ENCODE measurements around the gene AAGAB. TPM values are rescaled to one million over a fixed set of nuclear protein-coding genes. Genes with fewer than 3 reads are reported as not detected.
"Not testable (repeated sequence)": the region's sequence is repeated elsewhere in the genome, so short reads cannot be mapped to it uniquely, and the experiment has no call there.

AAGAB gene
- polyA plus RNA-seq, 3 donors, result 50.4 to 65.8 (median 59.7) TPM

DNA sequence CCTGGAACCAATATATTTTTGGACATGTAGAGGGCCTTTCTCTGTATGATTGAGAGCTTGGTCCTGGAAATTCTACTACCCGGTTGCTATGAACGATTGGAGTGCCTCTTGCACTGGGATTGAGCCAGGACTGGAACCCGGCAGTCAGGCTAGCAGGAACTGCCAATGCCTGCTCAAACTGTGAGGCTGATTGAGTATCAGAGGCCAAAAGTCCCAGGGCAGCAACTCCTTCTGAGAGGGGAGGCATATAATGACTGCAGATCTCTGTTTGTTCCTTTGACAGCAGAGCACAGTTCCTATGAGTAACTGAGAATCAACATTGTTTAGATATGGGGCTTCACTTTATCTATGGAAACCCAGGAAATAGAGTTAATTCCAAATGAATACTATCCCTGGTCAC lies 13.0 kb upstream of the AAGAB start:
- no peak for DNase-seq (ENCODE audit: extremely low read depth in 1 of 11, low read depth in 9 of 11, low spot score in 4 of 11)

DNA sequence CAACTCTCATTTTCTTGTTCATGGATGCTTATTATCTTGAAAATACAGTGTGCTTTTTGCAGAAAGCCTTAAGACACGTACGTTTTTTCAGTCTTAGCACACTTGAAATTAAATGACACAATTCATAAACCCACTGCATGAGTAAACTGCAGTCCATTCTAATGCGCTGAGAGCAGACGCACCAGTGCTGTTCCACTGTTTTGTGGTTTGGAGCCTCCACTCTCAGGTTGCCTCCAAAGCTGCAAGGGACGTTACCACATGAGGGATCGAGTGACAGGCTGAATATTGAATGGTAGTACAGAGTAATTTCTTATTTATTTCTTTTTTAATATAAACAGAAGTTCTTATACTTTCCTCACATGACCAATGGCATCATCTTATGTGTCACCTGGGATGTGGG lies 12.4 kb upstream of the AAGAB start:
- DNase-seq (ENCODE audit: extremely low read depth in 1 of 11, low read depth in 9 of 11, low spot score in 4 of 11), result no peak

DNA sequence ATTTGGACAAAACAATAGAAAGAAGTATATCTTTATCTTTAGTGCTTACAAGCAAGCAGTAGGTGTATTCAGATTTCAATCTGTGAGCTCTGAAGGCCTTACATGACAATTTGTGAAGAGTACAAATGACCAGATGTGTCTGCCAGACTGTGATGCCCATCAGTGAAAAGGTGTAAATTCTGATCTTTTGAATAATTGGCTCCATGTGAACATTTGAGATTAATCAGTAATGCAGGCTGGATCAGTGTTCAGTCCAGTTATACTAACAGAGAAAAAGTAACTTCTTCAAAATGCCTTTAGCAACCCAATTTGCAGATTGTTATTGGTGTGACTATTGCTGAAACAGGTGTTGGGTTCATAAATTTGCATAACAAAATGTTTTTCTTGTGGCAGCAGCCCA lies 5.3 kb upstream of the AAGAB start:
- DNase-seq (ENCODE audit: extremely low read depth in 1 of 11, low read depth in 9 of 11, low spot score in 4 of 11), result no peak

DNA sequence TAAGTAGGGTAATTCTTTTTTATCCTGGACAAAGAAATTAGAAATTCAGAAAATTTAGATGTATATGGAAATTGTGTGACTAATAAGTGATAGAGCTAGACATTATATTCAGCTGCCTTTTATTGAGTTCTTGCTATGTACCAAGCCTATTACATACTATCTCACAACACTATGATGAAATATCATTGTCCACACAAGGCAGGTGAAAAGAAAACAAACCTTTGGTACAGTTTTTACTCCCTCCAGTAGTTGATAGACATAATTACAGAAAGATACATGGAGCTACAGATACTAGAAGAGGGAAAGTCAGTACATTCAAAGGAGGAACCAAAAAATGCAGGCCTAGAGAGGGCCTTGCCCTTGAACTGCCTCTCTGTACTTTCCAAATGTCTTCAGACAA lies 4.9 kb upstream of the AAGAB start:
- DNase-seq (ENCODE audit: extremely low read depth in 1 of 11, low read depth in 9 of 11, low spot score in 4 of 11), result no peak

DNA sequence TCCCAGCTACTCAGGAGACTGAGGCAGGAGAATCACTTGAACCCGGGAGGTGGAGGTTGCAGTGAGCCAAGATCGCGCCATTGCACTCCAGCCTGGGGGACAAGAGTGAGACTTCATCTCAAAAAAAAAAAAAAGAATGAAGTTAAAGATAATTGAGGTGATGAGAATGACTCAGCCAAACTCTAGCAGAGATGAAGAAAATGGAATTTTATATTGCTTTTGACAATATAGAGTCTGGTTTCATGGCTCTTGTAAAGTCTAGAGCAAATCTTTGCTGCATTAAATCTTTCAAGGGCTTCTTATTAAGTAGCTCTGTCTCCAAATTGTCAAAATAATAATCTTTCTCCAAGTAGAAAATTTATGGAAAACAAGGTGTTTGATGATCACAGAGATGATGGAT lies 4.0 kb upstream of the AAGAB start:
- not testable (repeated sequence) for DNase-seq (ENCODE audit: extremely low read depth in 1 of 11, low read depth in 9 of 11, low spot score in 4 of 11)

DNA sequence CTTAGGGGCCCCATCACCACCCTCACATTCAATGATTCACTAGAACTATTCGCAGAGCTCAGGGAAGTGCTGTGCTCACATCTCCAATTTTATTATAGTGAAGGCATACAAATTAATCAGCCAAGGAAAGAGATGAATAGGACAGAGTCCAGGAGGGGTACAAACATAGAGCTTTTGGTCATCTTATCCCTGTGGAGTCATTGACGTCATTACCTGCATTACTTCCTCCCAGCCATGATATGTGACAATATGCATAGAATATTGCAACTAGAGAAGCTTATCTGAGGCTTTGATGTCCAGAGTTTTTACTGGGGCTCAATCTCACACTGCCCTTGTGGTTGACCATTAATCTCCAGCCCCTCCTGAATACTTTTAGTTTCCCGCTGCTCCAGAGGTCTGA lies 1.6 kb upstream of the AAGAB start:
- no peak for DNase-seq (ENCODE audit: extremely low read depth in 1 of 11, low read depth in 9 of 11, low spot score in 4 of 11)

DNA sequence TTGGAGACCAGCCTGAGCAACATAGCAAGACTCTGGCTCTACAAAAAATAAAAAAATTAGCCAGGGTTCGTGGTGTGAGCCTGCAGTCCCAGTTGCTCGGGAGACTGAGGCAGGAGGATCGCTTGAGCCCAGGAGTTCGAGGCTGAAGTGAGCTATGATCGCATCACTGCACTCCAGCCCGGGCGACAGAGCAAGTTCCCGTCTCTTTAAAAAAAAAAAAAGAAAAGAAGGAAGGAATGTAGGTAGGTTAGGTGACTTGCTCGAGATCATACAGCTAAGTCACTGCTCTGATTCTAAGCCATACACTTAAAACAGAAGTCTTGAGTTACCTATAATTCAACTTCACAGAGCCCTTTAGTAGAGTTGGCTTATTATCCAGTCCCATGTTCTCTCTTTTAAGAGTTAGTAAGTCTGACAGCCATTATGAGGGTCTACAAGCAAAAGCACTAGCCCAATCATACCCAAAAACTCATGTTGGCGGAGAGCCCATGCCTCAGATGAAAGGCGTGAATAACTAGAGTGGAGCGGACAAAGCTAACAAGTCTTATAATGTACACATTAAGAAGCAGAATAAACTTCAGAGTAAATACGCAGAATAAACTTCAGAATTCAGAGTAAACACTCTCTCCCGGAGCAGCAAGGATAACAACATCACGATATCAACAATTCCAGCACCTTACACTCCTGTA lies 768 bp downstream of the AAGAB start:
- DNase-seq (ENCODE audit: extremely low read depth in 1 of 11, low read depth in 9 of 11, low spot score in 4 of 11), result peak in 3 of 11 donors; percentile 10 to 17 (median 12)

DNA sequence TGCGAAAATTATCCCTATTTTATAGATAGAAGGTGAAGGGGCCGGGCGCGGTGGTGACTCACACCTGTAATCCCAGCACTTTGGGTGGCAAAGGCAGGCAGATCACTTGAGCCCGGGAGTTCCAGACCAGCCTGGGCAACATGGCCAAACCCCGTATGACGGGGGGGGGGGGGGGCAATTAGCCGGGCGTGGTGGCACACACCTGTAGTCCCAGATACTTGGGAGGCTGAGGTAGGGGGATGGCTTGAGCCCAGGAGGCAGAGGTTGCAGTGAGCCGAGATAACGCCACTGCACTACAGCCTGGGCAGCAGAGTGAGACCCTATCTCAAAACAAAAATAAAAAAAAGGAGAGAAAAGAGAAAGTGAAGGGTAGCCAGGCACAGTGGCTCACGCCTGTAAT lies 1.4 kb downstream of the AAGAB start:
- DNase-seq (ENCODE audit: extremely low read depth in 1 of 11, low read depth in 9 of 11, low spot score in 4 of 11), result no peak

DNA sequence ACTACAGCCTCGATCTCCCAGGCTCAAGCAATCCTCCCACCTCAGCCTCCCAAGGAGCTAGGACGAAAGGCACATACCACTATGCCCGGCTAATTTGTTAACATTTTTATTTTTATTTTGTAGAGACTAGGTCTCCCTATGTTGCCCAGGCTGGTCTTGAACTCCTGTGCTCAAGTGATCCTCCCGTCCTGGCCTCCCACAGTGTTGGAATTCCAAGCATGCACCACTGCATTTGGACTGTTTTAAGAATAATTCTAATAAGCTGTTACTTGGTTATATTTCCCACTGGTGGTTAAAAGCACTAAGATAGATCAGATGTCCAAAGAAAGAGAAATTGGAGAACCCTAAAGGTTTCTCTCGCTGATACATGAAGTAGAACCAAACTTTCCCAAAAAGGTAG lies 3.1 kb downstream of the AAGAB start:
- DNase-seq (ENCODE audit: extremely low read depth in 1 of 11, low read depth in 9 of 11, low spot score in 4 of 11), result no peak

DNA sequence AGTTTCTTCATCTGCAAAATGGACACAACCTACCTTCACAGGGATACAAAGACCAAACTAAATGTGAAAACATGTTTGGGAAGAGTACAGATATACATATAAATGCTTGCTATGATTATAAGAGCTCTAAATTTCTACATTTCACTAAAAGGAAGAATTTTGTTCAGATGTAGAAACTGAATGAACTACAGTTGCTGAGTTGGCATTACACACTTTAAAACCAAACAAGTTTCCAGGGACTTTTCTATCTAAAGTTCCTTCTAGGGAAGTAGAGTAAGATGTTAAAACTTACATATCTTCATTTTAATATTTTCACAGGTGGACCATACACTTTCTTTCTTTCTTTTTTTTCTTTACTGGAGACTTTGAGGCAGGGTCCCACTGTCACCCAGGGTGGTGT lies 4.6 kb downstream of the AAGAB start:
- no peak for DNase-seq (ENCODE audit: extremely low read depth in 1 of 11, low read depth in 9 of 11, low spot score in 4 of 11)

DNA sequence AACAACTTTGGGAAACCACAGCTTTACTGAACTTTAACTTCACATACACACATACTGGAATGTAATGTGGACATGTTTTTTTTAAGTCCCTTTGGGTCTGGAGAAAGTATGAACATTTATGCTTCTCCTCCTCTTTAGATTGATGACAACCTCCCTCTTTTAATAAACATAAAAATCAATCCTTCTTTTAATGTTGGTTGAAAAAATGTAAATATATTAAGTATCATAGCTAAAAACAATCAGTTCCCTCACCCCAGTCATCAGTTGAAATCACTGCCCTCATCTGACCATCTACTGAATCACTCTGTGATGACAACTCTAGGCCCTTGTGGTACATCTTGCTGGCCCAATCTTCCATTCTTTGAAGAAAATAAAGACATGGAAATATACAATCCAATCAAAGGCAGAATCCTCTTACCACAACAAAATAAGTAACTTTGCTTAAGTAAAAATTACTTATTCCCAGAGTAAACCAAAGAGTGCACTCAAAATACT lies 6.4 kb downstream of the AAGAB start:
- no peak for DNase-seq (ENCODE audit: extremely low read depth in 1 of 11, low read depth in 9 of 11, low spot score in 4 of 11)

DNA sequence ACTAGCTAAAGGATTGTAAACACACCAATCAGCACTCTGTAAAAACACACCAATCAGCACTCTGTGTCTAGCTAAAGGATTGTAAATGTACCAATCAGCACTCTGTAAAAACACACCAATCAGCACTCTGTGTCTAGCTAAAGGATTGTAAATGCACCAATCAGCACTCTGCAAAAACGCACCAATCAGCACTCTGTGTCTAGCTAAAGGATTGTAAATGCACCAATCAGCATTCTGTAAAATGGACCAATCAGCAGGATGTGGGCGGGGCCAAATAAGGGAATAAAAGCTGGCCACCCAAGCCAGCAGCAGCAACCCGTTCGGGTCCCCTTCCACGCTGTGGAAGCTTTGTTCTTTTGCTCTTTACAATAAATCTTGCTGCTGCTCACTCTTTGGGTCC lies 7.9 kb downstream of the AAGAB start:
- DNase-seq (ENCODE audit: extremely low read depth in 1 of 11, low read depth in 9 of 11, low spot score in 4 of 11), result not testable (repeated sequence)

DNA sequence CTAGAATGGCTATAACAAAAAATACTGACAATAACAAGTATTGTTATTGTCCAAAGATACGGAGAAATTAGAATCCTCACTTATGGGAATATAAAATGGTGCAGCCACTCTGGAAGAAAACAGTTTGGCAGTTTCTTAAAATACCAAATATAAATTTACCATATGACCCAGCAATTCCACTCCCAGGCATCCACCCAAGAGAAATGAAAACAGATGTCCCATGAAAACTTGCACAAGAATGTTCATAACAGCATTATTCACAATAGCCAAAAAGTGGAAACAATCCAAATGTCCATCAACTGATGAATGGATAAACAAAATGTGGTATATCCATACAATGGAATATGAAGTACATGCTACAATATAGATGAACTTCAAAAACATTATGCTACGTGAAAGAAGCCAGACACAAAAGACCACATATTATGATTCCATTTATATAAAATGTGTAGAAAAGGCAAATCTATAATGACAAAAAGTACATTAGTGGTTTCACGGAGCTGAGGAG lies 9.4 kb downstream of the AAGAB start:
- no peak for DNase-seq (ENCODE audit: extremely low read depth in 1 of 11, low read depth in 9 of 11, low spot score in 4 of 11)

DNA sequence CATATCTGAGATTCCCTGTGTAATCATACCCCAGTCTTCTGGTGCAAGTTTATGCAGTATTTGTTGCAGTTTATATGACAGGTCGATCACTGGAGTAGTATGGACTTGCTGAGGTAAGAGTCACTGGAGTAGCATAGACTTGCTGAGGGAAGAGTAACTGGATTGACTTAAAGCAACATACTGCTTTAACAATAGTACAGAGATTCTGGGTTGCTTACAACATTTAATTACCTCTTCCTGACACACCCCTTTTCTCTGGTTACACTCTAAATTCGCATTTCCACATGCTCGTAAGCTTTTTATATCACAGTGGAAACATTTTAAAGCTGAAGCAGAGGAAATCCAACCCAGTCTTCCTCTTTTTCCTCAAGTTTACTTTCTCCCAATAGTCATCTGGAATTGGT lies 11.8 kb downstream of the AAGAB start:
- DNase-seq (ENCODE audit: extremely low read depth in 1 of 11, low read depth in 9 of 11, low spot score in 4 of 11), result no peak

DNA sequence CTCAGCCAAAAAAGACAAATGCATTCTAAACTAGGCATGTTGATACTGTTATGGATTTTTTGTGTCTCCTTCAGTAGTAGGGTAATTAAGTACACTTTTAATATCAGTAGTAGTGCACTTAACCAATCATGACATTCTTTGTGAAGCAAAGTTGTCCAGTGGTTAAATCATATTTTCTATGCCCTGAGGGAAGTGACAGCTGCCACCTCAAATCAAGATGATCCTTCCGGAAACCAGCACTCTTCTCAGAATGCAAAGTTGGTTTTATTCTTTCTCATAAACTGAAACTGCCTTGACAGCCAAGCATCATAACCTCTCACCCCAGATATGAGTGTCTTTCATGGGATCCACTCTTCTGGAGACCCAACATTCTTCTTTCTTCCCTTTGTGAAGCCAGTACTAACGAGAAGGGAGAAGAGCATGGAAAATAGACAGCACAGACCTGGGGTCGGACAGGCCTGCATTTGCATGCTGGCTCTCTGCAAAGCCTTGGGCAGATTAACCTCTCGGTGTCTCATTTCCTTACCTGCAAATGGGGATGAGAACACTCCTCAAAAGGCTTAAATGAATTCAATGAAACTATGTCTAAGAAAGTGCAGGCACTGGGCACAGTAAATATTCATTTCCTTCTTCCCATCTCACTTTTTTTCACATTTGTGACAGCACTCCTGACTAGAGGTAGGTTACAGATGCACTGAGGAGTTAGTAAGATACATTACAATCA lies 13.2 kb downstream of the AAGAB start:
- DNase-seq (ENCODE audit: extremely low read depth in 1 of 11, low read depth in 9 of 11, low spot score in 4 of 11), result no peak

DNA sequence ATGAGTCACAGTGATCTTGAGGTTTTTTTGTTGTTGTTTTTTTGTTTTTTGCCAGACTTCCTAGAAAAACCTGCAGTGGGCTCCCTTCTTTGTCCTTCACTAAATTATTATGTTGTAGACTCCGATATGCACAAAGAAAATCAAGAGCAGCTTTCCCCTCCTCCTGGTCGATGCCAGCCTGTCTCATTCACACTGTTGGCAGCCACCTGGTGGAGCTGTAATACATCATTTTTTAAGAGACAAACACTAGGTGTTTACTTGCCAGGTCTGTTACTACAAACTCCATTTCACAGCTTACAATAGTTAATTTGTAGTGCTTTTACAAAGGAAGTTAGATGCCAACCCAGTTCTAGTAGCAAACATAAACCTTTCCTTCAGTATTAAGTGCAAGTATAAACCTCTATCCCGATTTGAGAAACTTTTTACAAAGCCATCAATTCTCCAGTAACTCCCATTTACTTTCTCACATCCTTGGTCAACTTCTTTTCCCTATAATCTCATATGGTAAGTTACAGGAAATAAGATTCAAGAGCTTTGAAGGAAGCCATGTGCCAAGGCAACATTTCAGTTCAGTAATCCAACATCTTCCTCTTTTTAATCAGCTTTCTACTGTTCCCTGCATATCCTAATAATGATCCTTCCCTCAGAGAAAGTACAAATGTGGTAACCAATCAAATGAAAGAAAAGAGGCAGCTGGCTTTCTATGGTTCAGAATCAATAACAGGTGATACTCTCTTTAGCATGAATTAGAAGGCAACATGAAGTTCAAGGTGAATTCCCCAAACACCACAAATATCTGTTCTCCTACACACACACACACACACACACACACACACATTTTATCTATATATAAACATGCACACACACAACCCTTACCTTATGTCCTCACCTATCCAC lies 14.0 kb downstream of the AAGAB start:
- peak in 2 of 11 donors; percentile 7 to 10 for DNase-seq (ENCODE audit: extremely low read depth in 1 of 11, low read depth in 9 of 11, low spot score in 4 of 11)

DNA sequence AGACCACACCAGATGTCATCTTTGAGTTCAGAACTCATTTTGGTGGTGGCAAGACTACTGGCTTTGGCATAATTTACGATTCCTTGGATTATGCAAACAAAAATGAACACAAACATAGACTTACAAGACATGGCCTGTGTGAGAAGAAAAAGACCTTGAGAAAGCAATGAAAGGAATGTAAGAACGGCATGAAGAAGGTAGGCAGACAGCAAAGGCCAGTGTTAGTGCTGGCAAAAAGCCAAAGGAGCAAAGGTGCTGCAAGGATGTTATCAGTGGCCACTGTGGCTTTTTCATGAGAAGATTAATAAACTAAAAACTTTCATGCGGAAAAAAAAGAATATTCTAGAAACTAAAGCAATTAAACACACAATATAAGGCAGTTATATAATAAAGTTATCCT lies 21.9 kb downstream of the AAGAB start:
- no peak for DNase-seq (ENCODE audit: extremely low read depth in 1 of 11, low read depth in 9 of 11, low spot score in 4 of 11)

DNA sequence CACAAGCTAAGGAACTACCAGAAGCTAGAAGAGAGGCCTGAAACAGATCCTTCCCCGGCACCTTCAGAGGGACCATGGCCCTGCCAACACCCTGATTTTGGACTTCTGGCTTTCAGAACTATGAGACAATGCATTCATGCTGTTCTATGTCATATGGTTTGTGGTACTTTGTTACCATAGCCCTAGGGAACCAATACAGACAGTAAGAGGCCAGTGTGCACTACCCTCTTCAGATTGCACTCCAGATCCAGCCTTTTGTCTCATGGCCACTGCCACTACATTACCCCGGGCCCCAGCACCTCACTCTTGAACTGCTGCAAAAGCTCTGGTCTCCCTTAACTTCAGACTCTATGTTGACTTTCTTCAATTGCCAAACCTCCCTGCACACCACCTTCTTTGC lies 24.0 kb downstream of the AAGAB start:
- DNase-seq (ENCODE audit: extremely low read depth in 1 of 11, low read depth in 9 of 11, low spot score in 4 of 11), result no peak

DNA sequence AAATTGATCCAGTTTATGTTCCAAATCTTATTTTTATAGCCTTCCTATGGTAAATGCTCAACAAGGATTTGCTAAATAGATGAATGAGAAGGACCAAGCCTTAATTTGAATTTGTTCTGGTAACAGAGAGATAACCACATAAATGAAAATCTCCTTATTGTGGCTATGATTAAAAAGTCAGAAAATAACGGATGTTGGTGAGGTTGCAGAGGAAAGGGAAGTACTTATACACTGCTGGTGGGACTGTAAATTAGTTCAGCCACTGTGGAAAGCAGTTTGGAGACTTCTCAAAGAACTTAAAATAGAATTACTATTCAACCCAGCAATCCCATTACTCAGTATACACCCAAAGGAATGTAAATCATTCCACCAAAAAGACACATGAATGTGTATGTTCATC lies 26.2 kb downstream of the AAGAB start:
- no peak for DNase-seq (ENCODE audit: extremely low read depth in 1 of 11, low read depth in 9 of 11, low spot score in 4 of 11)

DNA sequence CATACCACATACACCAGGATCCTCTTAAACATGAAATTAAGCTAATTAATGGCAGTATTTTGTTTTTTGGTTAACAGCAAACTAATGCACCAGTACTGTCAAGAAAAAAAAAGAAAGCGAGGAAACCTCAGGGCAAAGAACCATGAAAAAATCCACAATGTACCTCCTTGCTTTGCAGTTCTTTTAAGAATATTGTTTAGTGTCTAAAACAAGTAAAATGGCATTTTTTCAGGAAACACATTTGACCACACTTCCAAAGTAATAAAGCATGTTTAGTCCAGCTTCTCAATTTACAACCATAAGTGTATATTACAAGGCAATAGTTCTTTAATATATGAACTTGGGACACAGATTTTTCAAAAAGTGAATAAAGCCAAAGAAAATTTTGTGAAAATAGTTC lies 26.6 kb downstream of the AAGAB start:
- no peak for DNase-seq (ENCODE audit: extremely low read depth in 1 of 11, low read depth in 9 of 11, low spot score in 4 of 11)
